Fibroblast of lung (primary cell): ENCODE results near the gene WDR64. TPM values are rescaled to one million over a fixed set of nuclear protein-coding genes. Genes with fewer than 3 reads are reported as not detected.
A peak's percentile ranks its signal among the peaks of the same experiment; 100 is the strongest.

Experiments used
- DNase-seq, 2 donors: peaks; one replicate each; pipeline versions ENCODE4 v3.0.0 to v3.0.0-alpha.2; 2010; ENCODE audit warnings: low read depth in 2 of 2
- H2AFZ ChIP-seq: 2 replicates; pipeline ENCODE4 v1.5.1; 2012; ENCODE audit warnings: low read length, control low read depth, inconsistent platforms
- H3K27ac ChIP-seq: 2 replicates; pipeline ENCODE4 v1.5.1; 2011; ENCODE audit warnings: low read length, control low read depth; ENCODE audit not compliant: insufficient read depth
- H3K27me3 ChIP-seq: 2 replicates; pipeline ENCODE4 v1.5.1; 2011; ENCODE audit warnings: mild to moderate bottlenecking, low read length; ENCODE audit not compliant: control insufficient read depth, insufficient read depth
- H3K36me3 ChIP-seq: 2 replicates; pipeline ENCODE4 v1.5.1; 2011; ENCODE audit warnings: low read length; ENCODE audit not compliant: control insufficient read depth, insufficient read depth
- H3K4me1 ChIP-seq: 2 replicates; pipeline ENCODE4 v1.5.1; 2011; ENCODE audit warnings: low read length; ENCODE audit not compliant: control insufficient read depth, insufficient read depth; ENCODE audit errors: extremely low read depth
- H3K4me2 ChIP-seq: 2 replicates; pipeline ENCODE4 v1.5.1; 2011; ENCODE audit warnings: low read length, control low read depth; ENCODE audit not compliant: insufficient read depth; ENCODE audit errors: extremely low read depth
- H3K4me3 ChIP-seq, 4 experiments: fragments of 200-600 bp in 1 of 4; sonication (generic) in 1 of 4; replicated peaks in 1 of 4; 2 replicates each; pipeline ENCODE4 v1.5.1; 2011 to 2016; ENCODE audit warnings: low read length in 4 of 4, low read depth in 3 of 4, mild to moderate bottlenecking in 3 of 4, control low read depth in 2 of 4, inconsistent platforms in 1 of 4, mixed read lengths in 1 of 4; ENCODE audit not compliant: insufficient read depth in 1 of 4; ENCODE audit errors: control extremely low read depth in 1 of 4
- H3K79me2 ChIP-seq: 2 replicates; pipeline ENCODE4 v1.5.1; 2012; ENCODE audit warnings: mild to moderate bottlenecking, low read length, inconsistent platforms; ENCODE audit not compliant: control insufficient read depth, insufficient read depth
- H3K9ac ChIP-seq: 2 replicates; pipeline ENCODE4 v1.5.1; 2011; ENCODE audit warnings: mild to moderate bottlenecking, low read length, control low read depth; ENCODE audit not compliant: insufficient read depth
- H3K9me3 ChIP-seq: 2 replicates; pipeline ENCODE4 v1.5.1; 2012; ENCODE audit warnings: low read depth, low read length; ENCODE audit not compliant: control insufficient read depth, insufficient read depth
- H4K20me1 ChIP-seq: 2 replicates; pipeline ENCODE4 v1.5.1; 2011; ENCODE audit warnings: low read length; ENCODE audit not compliant: control insufficient read depth, insufficient read depth; ENCODE audit errors: extremely low read depth
- CTCF ChIP-seq, 2 donors: IDR thresholded peaks in 1 of 2; conservative IDR thresholded peaks in 1 of 2; 1 replicate in 1 of 2; 2 replicates in 1 of 2; pipeline ENCODE4 v1.5.1; 2011 to 2012; ENCODE audit warnings: low read length in 2 of 2, control low read depth in 1 of 2, inconsistent platforms in 1 of 2, low read depth in 1 of 2, mild to moderate bottlenecking in 1 of 2
- EZH2 ChIP-seq: IDR thresholded peaks from 2 replicates; pipeline ENCODE4 v1.5.1; 2012; ENCODE audit warnings: low read length, control low read depth, mild to moderate bottlenecking; ENCODE audit errors: missing control alignments
- polyA plus RNA-seq, 2 donors: library from polyadenylated mRNA; depleted of rRNA in 1 of 2; stranded (reverse) in 1 of 2; unstranded in 1 of 2; fragments of >200 nt; gene quantifications; 2 replicates each; pipeline ENCODE4 v1.2.1, GENCODE V29; 2011 to 2012; ENCODE audit warnings: missing spikeins in 1 of 2
- total RNA-seq: library from RNA; depleted of rRNA; stranded (reverse); fragments of >200 nt; gene quantifications from 2 replicates; pipeline ENCODE4 v1.2.1, GENCODE V29; 2014

Gene WDR64
- total and polyA plus RNA-seq, 2 donors (not counting 1 experiment from before 2014, with no cell fraction given), result not detected

GRCh38 chr1:241841691-241842090 is 189.6 kb downstream of the WDR64 start:
- Histone ChIP-seq H3K27me3 (no peaks in the 10 kb centered on the region), H3K79me2 (no peaks in the 10 kb centered on the region), H3K4me2 (no peak overlapping the region), H4K20me1 (no peaks in the 10 kb centered on the region), H3K9me3 (no peaks in the 10 kb centered on the region), H3K36me3 (no peaks in the 10 kb centered on the region), H3K4me3 (no peak overlapping the region), H3K27ac (no peak overlapping the region), H3K4me1 (peaks cover 13% of the 10 kb centered on the region), H2AFZ (no peak overlapping the region), H3K9ac (no peak overlapping the region)
- no peak for DNase-seq
- TF ChIP-seq CTCF (conservative IDR thresholded peaks at IDR 0.05 in 1 of 2, IDR thresholded peaks at IDR 0.05 in 1 of 2; ENCODE audit: low read depth in 1 of 2, low read length in 2 of 2) (no peak), EZH2 (no peak)

- Histone ChIP-seq H3K4me2 (peak overlapping the region; percentile 19), H3K27me3 (no peaks in the 10 kb centered on the region), H3K9ac (no peak overlapping the region), H3K9me3 (no peaks in the 10 kb centered on the region), H3K4me1 (peaks cover 13% of the 10 kb centered on the region), H2AFZ (peak overlapping the region; percentile 49), H3K79me2 (no peaks in the 10 kb centered on the region), H3K27ac (no peak overlapping the region), H3K36me3 (no peaks in the 10 kb centered on the region), H4K20me1 (no peaks in the 10 kb centered on the region), H3K4me3 (no peak overlapping the region)
- TF ChIP-seq EZH2 (no peak), CTCF (conservative IDR thresholded peaks at IDR 0.05 in 1 of 2, IDR thresholded peaks at IDR 0.05 in 1 of 2; ENCODE audit: low read depth in 1 of 2, low read length in 2 of 2) (no peak)
- peak; percentile 15 to 73 for DNase-seq
Observed at GRCh38 chr1:241842565-241842964, 190.5 kb downstream of the WDR64 start.

GRCh38 chr1:241844593-241844992 is 192.5 kb downstream of the WDR64 start:
- Histone ChIP-seq H4K20me1 (no peaks in the 10 kb centered on the region), H3K4me3 (no peak overlapping the region), H3K4me2 (no peak overlapping the region), H2AFZ (no peak overlapping the region), H3K36me3 (no peaks in the 10 kb centered on the region), H3K27ac (no peak overlapping the region), H3K27me3 (no peaks in the 10 kb centered on the region), H3K9ac (no peak overlapping the region), H3K9me3 (no peaks in the 10 kb centered on the region), H3K79me2 (peaks cover 14% of the 10 kb centered on the region), H3K4me1 (peaks cover 3% of the 10 kb centered on the region)
- no peak for DNase-seq
- TF ChIP-seq CTCF (conservative IDR thresholded peaks at IDR 0.05 in 1 of 2, IDR thresholded peaks at IDR 0.05 in 1 of 2; ENCODE audit: low read depth in 1 of 2, low read length in 2 of 2), result no peak
